ENCODE measurements around the gene GRHL3.

The GRHL3 gene

DNA sequence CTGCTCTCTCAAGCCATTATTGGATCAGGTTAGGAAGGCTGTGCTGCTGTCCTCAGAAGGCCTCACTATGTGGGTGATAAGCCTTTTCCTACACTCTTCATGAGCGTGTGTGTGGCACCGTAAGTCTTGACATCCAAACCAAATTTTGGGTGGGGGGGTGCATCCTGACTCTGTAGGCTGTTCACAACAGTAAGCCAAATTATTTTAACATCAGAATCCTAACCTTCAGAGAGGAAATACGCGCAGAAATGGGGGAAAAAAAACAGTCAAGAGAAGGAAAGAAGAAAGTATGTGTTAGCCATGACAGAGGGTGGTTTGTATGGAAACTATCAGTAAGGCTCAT is 73.4 kb downstream of the GRHL3 start:
- TF ChIP-seq CTCF (IDR thresholded peaks at IDR 0.05; ENCODE audit: borderline replicate concordance, control extremely low read depth, extremely low read depth, insufficient read depth, missing control alignments): no peak
- in situ Hi-C loops (cut with MboI; ENCODE audit: low sequenced_read_pairs, unreplicated experiment): loop anchor here (5.0 kb wide), 1 partner anchor 190 kb away; no protein-coding TSS in a partner anchor

DNA sequence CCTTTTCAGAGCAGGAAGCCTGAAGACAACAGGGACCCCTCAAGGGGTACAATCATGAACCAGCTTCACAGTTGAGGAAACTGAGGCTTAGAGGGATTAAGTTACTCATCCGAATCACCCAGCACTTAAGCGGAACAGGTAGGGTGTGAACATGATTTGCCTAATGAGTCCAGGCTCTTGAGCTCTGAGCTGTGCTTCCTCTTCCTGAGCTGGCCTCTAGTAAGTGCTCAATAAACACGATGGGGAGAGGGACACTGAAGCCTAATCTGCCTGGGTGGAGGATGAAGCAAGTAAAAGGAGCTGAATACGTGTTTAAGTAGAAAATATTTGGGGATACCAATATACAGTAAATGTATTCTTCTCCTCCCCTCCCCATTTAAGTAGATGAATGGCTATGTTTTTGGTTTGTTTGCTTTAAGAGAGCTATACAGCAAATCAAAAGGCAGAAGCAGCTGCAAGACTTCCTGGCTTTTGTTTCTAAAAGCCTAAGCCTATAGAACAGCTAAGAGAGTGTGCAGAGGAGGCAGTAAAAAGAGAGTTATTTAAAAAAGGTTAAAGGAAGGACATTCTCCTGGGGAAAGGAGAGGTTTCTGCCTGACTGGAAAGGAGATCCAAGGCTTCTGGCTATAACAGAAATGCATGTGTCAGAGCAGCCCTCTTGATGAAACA is 74.0 kb downstream of the GRHL3 start:
- DNase-seq (ENCODE audit: low spot score): no peak
- TF ChIP-seq CTCF (IDR thresholded peaks at IDR 0.05; ENCODE audit: borderline replicate concordance, control extremely low read depth, extremely low read depth, insufficient read depth, missing control alignments): no peak
- in situ Hi-C loops (cut with MboI; ENCODE audit: low sequenced_read_pairs, unreplicated experiment): loop anchor here (5.0 kb wide), 1 partner anchor 191 kb away; no protein-coding TSS in a partner anchor

More for the DNA sequence above, 73.4 kb downstream of the GRHL3 start:
- DNase-seq (ENCODE audit: low spot score): no peak

DNA sequence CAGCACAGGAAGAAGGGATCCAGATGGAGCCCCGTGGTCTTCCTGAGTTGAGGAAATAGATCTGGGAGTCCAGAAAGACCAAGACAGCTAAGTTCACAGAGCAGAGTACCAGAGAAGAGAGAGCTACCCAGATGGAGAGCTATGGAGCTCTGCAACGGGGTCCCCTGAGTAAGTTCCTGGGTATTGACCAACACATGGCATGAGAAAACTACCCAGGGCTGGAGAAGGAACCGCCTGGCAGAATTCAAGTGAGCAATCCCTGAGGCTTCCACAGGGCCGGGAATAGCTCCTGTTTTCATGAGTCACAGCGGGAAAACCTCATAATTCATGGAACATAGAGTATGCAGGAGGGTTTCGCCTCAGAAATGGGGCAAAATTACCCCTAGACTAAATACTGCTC is 74.7 kb downstream of the GRHL3 start:
- no peak for TF ChIP-seq CTCF (IDR thresholded peaks at IDR 0.05; ENCODE audit: borderline replicate concordance, control extremely low read depth, extremely low read depth, insufficient read depth, missing control alignments)
- DNase-seq (ENCODE audit: low spot score): no peak
- in situ Hi-C loops (cut with MboI; ENCODE audit: low sequenced_read_pairs, unreplicated experiment): loop anchor here (5.0 kb wide), 1 partner anchor 192 kb away; no protein-coding TSS in a partner anchor

DNA sequence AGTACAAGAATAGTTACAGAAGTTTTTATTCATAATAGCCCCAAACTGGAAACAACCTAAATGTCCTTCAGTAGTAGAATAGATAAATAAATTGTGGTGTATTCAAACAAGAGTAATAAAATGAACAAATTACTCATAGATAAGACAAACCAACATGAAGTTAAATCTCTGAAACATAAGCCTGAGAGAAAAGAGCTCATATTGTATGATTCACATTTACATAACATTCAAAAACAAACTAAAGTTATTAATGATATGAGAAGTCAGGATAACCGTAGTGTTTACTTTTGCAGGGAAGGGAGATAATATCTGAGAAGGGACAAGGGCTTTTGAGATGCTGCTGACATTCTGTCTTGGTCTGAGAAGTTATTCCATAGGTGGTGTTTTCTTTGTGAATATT is 80.9 kb downstream of the GRHL3 start:
- TF ChIP-seq CTCF (IDR thresholded peaks at IDR 0.05; ENCODE audit: borderline replicate concordance, control extremely low read depth, extremely low read depth, insufficient read depth, missing control alignments): no peak
- in situ Hi-C loops (cut with MboI; ENCODE audit: low sequenced_read_pairs, unreplicated experiment): no loop called here
- DNase-seq (ENCODE audit: low spot score): no peak

GRCh38 chr1:24403806-24404205 is 84.6 kb downstream of the GRHL3 start:
- DNase-seq (ENCODE audit: low spot score): no peak
- in situ Hi-C loops (cut with MboI; ENCODE audit: low sequenced_read_pairs, unreplicated experiment): no loop called here
- no peak for TF ChIP-seq CTCF (IDR thresholded peaks at IDR 0.05; ENCODE audit: borderline replicate concordance, control extremely low read depth, extremely low read depth, insufficient read depth, missing control alignments)

Data from GM13976 (cell line).